Measurements from ENCODE around the gene CLCN3.
"Not testable (repeated sequence)": the region's sequence is repeated elsewhere in the genome, so short reads cannot be mapped to it uniquely, and the experiment has no call there.

Gene CLCN3

GRCh38 chr4:169619958-169620879 is at the start of gene CLCN3:
Gene CLCN3, plus strand, starts transcription at chr4:169620578. Its CDS starts 15,351 bp downstream, at chr4:169635929.
- DNase-seq (ENCODE audit: low read depth in 2 of 2, low spot score in 1 of 2) = peak; percentile 60 to 81

GRCh38 chr4:169571012-169571411 is 49.4 kb upstream of the CLCN3 start:
- not testable (repeated sequence) for DNase-seq (ENCODE audit: low read depth in 2 of 2, low spot score in 1 of 2)

- DNase-seq (ENCODE audit: low read depth in 2 of 2, low spot score in 1 of 2) = no peak
Observed at GRCh38 chr4:169571435-169571834, 48.9 kb upstream of the CLCN3 start.

GRCh38 chr4:169573889-169574288 is 46.5 kb upstream of the CLCN3 start:
- no peak for DNase-seq (ENCODE audit: low read depth in 2 of 2, low spot score in 1 of 2)

- DNase-seq (ENCODE audit: low read depth in 2 of 2, low spot score in 1 of 2) = no peak
Observed at GRCh38 chr4:169582203-169582602, 38.2 kb upstream of the CLCN3 start.

GRCh38 chr4:169582706-169583105 is 37.7 kb upstream of the CLCN3 start:
- no peak for DNase-seq (ENCODE audit: low read depth in 2 of 2, low spot score in 1 of 2)

- DNase-seq (ENCODE audit: low read depth in 2 of 2, low spot score in 1 of 2) = no peak
Observed at GRCh38 chr4:169583563-169583962, 36.8 kb upstream of the CLCN3 start.

GRCh38 chr4:169593050-169593560 is 27.3 kb upstream of the CLCN3 start:
- DNase-seq (ENCODE audit: low read depth in 2 of 2, low spot score in 1 of 2) = no peak

GRCh38 chr4:169594560-169595195 is 25.7 kb upstream of the CLCN3 start:
- no peak for DNase-seq (ENCODE audit: low read depth in 2 of 2, low spot score in 1 of 2)

GRCh38 chr4:169601016-169601771 is 19.2 kb upstream of the CLCN3 start:
- DNase-seq (ENCODE audit: low read depth in 2 of 2, low spot score in 1 of 2) = no peak

- DNase-seq (ENCODE audit: low read depth in 2 of 2, low spot score in 1 of 2) = no peak
Observed at GRCh38 chr4:169603312-169603711, 17.1 kb upstream of the CLCN3 start.

GRCh38 chr4:169604131-169604900 is 16.1 kb upstream of the CLCN3 start:
- DNase-seq (ENCODE audit: low read depth in 2 of 2, low spot score in 1 of 2) = no peak

GRCh38 chr4:169604903-169605331 is 15.5 kb upstream of the CLCN3 start:
- DNase-seq (ENCODE audit: low read depth in 2 of 2, low spot score in 1 of 2) = no peak

- no peak for DNase-seq (ENCODE audit: low read depth in 2 of 2, low spot score in 1 of 2)
Observed at GRCh38 chr4:169611157-169611556, 9.2 kb upstream of the CLCN3 start.

- peak; percentile 60 to 76 for DNase-seq (ENCODE audit: low read depth in 2 of 2, low spot score in 1 of 2)
Observed at GRCh38 chr4:169611991-169612870, 8.1 kb upstream of the CLCN3 start, which contains the start of gene NEK1. Gene NEK1, minus strand, starts transcription at chr4:169612583. Its CDS starts 9,953 bp downstream, at chr4:169602630.

- peak; percentile 32 to 38 for DNase-seq (ENCODE audit: low read depth in 2 of 2, low spot score in 1 of 2)
Observed at GRCh38 chr4:169612871-169613859, 7.2 kb upstream of the CLCN3 start.

- DNase-seq (ENCODE audit: low read depth in 2 of 2, low spot score in 1 of 2) = no peak
Observed at GRCh38 chr4:169615467-169616106, 4.8 kb upstream of the CLCN3 start.

GRCh38 chr4:169616846-169617245 is 3.5 kb upstream of the CLCN3 start:
- no peak for DNase-seq (ENCODE audit: low read depth in 2 of 2, low spot score in 1 of 2)

Measured in stimulated activated CD8-positive, alpha-beta memory T cell treated with anti-CD3 and anti-CD28 coated beads, Interleukin-4, amount 100 ng/mL, for 4 hours (primary cell).